SJSA1 (cell line): ENCODE data around the gene HIPK4. TPM values are rescaled to one million over a fixed set of nuclear protein-coding genes. Genes with fewer than 3 reads are reported as not detected.
"Not testable (repeated sequence)": the region's sequence is repeated elsewhere in the genome, so short reads cannot be mapped to it uniquely, and the experiment has no call there.

Source experiments
- DNase-seq, 2 experiments: peaks; one replicate each; pipeline ENCODE4 v3.0.0-alpha.2; 2015 to 2020; ENCODE audit warnings: low spot score in 2 of 2, low read depth in 1 of 2
- H3K27ac ChIP-seq: fragments of 250-450 bp; sonication (Bioruptor Pico); 2 replicates; pipeline ENCODE4 v1.5.1; 2020; ENCODE audit warnings: mild to moderate bottlenecking, moderate library complexity
- H3K27me3 ChIP-seq: fragments of 250-450 bp; sonication (Bioruptor Pico); replicated peaks from 2 replicates; pipeline ENCODE4 v1.5.1; 2020; ENCODE audit warnings: mild to moderate bottlenecking, moderate library complexity
- H3K36me3 ChIP-seq: fragments of 250-450 bp; sonication (Bioruptor Pico); 2 replicates; pipeline ENCODE4 v1.5.1; 2020; ENCODE audit warnings: mild to moderate bottlenecking
- H3K4me1 ChIP-seq: fragments of 250-450 bp; sonication (Bioruptor Pico); replicated peaks from 2 replicates; pipeline ENCODE4 v1.6.1; 2021; ENCODE audit warnings: mild to moderate bottlenecking
- H3K4me3 ChIP-seq: fragments of 250-450 bp; sonication (Bioruptor Pico); 2 replicates; pipeline ENCODE4 v1.5.1; 2020; ENCODE audit warnings: mild to moderate bottlenecking
- H3K9me3 ChIP-seq: fragments of 250-450 bp; sonication (Bioruptor Pico); replicated peaks from 2 replicates; pipeline ENCODE4 v1.5.1; 2020; ENCODE audit warnings: mild to moderate bottlenecking
- total RNA-seq: library from RNA; depleted of rRNA; stranded (reverse); fragments of >200 nt; shearing (Covaris generic); gene quantifications from 2 replicates; pipeline ENCODE4 v1.2.3, GENCODE V29; 2014

Gene HIPK4
- total RNA-seq, 1 experiment from 2014 or later = 0.08 TPM

DNA sequence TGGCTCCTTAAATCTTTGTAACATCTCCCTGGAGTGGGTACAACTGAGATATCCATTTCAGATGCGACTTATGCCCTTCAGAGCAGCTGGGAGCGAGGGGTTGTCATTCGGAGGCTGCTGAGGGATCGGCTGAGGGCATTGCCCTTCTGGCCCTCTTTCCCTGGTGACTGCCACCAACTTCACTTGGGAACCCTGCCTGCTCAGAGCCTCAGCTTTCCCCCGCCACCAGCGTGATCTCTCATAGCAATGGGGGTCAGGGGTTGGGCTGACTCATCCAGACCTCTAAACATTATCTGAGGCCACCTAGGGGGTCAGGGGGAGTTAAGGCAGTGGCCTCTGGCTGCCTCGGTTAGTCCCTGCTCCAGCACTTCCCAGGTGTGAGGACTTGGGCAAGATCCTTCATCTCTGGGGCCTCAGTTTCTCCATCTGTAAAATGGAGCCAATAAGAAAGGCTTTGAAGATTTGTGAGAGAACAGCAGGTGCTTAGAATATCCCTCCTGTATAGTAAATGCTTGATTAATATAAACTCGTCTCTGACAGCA, 22.0 kb upstream of the HIPK4 start:
- H3K27ac ChIP-seq = no peak overlapping the region
- H3K27me3 ChIP-seq = no peaks in the 10 kb centered on the region
- H3K36me3 ChIP-seq = no peaks in the 10 kb centered on the region
- DNase-seq = no peak
- no peak overlapping the region for H3K4me3 ChIP-seq
- H3K9me3 ChIP-seq = no peaks in the 10 kb centered on the region
- H3K4me1 ChIP-seq = peaks cover 11% of the 10 kb centered on the region

DNA sequence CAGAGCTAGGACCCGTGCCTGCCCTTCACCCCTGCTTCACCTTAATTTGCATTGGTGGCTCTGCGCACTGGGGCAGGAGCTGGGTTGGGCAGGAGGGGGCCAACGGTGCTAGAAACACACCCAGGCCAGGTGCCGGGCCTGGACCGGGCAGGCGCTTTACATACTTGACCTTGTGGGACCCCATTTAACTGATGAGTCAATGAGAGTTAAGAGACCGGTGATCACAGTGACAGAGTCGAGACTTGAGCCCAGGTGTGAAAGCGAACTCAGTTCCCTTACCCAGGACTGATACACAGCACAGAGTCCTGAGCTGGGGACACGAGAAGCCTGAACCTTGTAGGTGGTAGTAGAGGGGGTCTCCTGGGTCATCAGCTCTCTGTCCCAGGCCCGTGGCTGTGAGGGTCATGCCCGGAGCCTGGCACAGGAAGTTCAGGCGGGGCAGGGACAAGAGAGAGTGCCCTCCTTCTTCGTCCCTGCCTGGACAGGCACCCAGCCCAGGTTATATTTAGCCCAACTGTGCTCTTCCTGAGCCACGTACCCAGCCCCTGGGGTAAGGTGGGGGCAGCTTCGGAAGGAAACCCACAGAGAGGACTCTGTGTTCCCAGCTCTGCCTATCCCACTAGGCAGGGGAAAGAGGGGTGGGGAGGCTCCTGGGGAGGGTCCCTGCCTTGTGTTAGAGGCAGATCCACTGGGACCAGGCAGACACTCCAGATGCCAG, 21.3 kb upstream of the HIPK4 start:
- peaks cover 6% of the 10 kb centered on the region for H3K4me1 ChIP-seq
- no peaks in the 10 kb centered on the region for H3K27me3 ChIP-seq
- H3K9me3 ChIP-seq = no peaks in the 10 kb centered on the region
- no peak overlapping the region for H3K4me3 ChIP-seq
- no peaks in the 10 kb centered on the region for H3K36me3 ChIP-seq
- no peak overlapping the region for H3K27ac ChIP-seq
- DNase-seq = no peak

DNA sequence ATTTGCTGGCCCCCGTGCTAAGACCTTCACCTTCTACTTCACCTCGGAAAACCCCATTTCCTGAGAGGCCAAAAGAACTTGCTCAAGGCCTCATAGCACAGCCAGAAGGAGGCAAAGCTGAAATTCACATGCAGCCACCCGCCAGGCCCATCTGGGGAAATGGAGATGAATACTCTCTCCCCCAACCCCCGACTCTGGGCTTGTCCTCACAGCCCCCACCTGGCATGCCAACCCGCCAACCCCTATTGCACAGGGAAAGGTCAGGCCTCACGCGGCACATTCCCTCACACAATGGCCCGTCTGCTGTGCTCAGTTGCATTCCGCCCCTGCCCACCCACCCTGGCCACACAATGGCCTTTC, 20.0 kb upstream of the HIPK4 start:
- Histone ChIP-seq H3K4me3 (no peak overlapping the region), H3K27ac (no peak overlapping the region), H3K4me1 (peaks cover 5% of the 10 kb centered on the region), H3K36me3 (no peaks in the 10 kb centered on the region), H3K9me3 (no peaks in the 10 kb centered on the region), H3K27me3 (no peaks in the 10 kb centered on the region)
- DNase-seq = no peak

DNA sequence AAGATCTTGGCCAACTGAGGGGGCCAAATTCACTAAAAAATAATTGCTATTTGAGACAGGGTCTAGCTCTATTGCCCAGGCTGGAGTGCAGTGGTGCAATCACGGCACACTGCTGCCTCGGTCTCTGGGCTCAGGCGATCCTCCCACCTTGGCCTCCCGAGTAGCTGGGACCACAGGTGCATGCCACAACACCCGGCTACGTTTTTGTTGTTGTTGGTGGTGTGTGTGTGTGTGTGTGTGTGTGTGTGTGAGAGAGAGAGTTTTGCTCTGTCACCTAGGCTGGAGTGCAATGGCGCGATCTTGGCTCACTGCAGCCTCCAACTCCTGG, 18.6 kb upstream of the HIPK4 start:
- not testable (repeated sequence) for DNase-seq, H3K4me3 ChIP-seq, H3K9me3 ChIP-seq, H3K4me1 ChIP-seq, H3K36me3 ChIP-seq, H3K27ac ChIP-seq, H3K27me3 ChIP-seq

DNA sequence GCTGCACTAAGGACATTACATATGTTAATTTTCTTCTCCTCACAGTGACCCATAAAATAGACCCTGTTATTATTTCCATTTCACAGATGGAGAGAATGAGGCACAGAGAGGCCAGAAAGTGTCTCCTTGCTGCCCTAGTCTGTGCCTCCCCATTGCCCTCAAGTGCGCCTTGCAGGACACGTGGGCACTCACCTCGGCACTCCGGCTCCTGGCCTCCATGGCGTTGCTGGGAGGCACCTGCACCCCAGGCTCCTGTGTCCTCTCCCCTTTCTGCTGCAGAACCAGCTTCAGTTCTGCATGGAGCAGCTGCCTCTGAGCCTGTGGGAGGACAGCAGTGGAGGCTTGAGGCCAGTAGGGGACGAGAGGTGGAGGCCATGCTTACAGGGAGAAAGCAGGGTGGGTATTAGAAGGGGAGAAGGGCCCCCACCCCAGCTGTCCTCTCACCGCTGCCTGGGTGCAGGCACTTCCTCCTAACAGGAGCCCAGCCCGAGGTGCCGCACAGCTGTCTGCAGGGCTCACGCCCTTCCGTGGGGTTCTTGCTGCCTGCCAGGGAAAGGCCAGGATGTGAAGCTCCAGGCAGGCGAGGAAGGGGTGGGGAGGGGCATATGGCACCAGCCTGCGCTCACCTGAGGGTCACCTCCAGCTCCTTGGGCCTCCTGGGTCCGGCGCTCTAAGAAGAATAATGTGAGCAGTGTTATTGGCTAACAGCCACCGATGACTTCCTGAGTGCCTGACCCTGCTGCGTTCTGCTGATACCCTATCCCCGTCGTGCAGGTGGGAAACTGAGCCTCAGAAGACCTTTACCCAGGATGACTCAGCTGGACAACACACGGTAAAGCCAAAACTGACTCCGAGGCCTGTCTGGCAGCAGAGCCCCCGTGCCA, 18.0 kb upstream of the HIPK4 start:
- no peak overlapping the region for H3K4me3 ChIP-seq
- H3K4me1 ChIP-seq = peaks cover 4% of the 10 kb centered on the region
- no peaks in the 10 kb centered on the region for H3K36me3 ChIP-seq
- no peaks in the 10 kb centered on the region for H3K27me3 ChIP-seq
- H3K27ac ChIP-seq = no peak overlapping the region
- no peak for DNase-seq
- H3K9me3 ChIP-seq = no peaks in the 10 kb centered on the region

DNA sequence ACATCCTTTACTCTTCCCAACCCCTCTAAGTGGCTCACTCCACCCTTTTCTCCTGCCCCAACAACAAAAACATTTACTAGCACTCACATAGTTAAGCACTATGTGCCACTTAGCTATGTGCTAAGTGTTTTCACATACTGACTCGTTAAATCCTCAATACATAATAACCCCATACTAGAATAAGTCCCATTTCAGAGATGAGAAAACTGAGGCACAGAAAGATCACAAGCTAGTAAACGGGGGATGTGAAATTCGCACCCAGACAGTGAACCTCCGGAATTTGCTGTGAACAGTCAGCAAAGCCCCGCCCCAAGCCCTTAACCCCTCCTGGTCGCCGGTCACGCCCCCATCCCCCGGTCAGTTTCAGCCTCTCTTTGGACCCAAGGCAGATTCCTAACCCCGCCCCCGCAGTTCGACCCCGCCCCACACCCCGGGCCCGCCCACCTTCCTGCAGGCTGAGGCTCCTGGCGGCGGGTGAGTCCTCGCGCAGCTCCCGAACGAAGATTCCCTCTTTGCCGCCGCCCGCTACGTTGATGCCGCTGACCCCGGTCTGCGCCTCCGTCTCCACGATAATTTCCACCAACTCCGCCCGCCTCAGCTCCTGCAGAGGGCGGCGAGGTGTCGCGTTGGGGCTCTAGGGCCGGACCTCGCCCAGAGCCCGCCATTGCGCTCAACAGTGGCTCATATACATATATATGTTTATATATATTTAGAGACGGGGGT, 13.4 kb upstream of the HIPK4 start:
- peak overlapping the region; percentile 42 for H3K4me3 ChIP-seq
- H3K9me3 ChIP-seq = no peaks in the 10 kb centered on the region
- DNase-seq = peak; percentile 69 to 97
- H3K27ac ChIP-seq = no peak overlapping the region
- peaks cover 6% of the 10 kb centered on the region for H3K4me1 ChIP-seq
- no peaks in the 10 kb centered on the region for H3K27me3 ChIP-seq
- no peaks in the 10 kb centered on the region for H3K36me3 ChIP-seq

DNA sequence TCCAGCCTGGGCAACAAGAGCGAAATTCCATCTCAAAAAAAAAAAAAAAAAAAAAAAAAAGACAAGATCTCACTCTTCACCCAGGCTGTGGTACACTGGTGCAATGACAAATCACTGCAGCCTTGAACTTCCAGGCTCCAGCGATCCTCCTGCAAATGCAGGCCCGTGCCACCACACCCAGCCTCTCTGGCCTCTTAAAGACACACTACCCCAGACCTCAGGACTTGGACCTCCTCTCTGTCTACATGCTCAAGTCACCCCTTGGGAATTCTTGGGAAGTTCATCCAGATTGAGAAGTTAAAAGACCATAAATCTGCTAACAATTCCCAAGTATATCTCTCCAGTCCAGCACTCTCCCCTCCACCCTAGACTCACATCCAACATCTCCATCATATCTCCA, 10.6 kb upstream of the HIPK4 start:
- Histone ChIP-seq H3K4me1 (peaks cover 6% of the 10 kb centered on the region), H3K27ac (no peak overlapping the region), H3K9me3 (no peaks in the 10 kb centered on the region), H3K36me3 (no peaks in the 10 kb centered on the region), H3K4me3 (no peak overlapping the region), H3K27me3 (no peaks in the 10 kb centered on the region)
- no peak for DNase-seq

DNA sequence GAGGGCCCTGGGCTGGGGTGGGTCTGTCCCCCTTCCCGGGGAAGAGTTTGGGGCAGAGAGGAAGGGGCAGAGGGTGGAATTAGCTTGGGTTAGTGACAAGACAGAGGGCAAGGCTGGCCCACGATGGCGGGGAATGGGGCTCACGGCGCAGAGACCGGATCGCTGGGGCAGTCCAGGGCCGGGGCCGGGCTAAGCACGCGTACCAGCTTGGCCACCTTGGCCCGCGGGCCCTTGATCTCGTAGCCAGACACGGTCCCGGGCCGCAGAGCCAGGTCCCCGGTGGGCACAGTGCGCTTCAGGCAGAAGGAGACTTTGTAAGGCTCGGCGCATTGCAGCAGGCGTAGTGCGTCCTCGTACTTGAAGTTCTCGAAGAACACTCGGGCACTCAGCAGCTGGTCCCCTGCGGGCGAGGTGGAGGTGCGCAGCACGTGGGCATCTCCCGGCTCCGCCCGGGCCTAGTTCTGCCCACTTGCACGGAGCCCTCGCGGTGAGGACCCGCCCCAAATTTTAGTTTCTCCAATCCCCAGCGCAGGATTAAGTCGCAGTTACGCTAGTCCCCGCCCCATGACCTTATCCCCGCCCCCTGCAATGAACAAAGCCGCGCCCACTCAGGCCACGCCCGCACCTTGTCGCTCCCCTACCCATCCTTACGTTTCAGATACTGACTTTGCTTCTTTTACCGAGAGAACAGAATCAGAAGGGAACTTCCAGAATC, 8.6 kb upstream of the HIPK4 start:
- DNase-seq = no peak
- Histone ChIP-seq H3K9me3 (no peaks in the 10 kb centered on the region), H3K4me1 (peaks cover 6% of the 10 kb centered on the region), H3K4me3 (no peak overlapping the region), H3K36me3 (no peaks in the 10 kb centered on the region), H3K27ac (no peak overlapping the region), H3K27me3 (no peaks in the 10 kb centered on the region)

DNA sequence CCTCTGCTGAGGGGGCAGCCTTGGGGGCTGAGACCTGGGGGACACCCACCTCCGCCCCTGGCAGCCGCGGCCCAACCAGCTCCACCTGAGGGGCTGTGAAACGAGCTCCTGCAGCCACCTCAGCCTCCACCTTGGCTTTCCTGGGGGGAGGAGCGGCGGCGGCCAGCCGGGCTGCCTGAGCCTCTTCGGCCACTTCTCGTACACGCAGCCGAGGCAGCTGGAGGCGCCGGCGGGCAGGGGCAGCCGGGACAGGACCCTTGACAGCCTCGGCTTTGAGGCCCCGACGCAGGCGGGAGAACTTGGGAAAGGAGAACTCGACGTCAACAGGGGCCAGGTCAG, 7.6 kb upstream of the HIPK4 start:
- H3K9me3 ChIP-seq = no peaks in the 10 kb centered on the region
- H3K4me1 ChIP-seq = no peaks in the 10 kb centered on the region
- DNase-seq = no peak
- no peak overlapping the region for H3K27ac ChIP-seq
- no peaks in the 10 kb centered on the region for H3K27me3 ChIP-seq
- H3K36me3 ChIP-seq = no peaks in the 10 kb centered on the region
- no peak overlapping the region for H3K4me3 ChIP-seq

DNA sequence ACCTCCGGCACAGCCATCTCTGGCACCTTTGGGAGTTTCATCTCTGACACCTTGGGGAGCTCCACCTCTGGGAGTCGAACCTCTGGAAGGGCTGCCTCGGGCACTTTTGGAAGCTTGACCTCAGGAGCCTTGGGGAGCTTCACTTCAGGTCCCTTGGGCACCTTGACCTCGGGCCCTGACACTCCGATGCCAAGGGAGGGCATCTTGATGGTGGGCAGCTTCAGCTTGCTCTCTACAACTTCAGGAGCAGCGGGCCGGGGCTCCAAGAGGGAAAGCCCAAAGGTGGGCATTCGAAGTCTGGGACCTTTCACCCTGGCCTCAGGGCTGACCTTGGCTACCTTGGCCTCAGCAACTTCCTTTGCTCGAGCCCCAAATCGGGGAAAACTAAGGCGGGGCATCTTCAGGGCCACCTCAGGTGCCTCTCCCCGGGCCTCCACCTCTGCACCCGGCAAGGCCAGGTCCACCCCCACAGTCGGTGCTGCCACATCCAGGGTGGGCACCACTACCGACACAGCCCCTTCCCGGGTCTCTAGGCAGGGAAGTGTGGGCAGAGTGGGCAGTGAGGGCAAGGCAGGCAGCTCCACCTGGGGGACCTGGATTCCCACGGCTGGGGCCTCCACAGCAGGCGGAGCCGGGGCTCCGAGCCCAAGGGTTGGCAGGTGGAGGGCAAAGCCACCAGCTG, 7.0 kb upstream of the HIPK4 start:
- Histone ChIP-seq H3K36me3 (no peaks in the 10 kb centered on the region), H3K4me1 (no peaks in the 10 kb centered on the region), H3K9me3 (no peaks in the 10 kb centered on the region), H3K27me3 (no peaks in the 10 kb centered on the region), H3K27ac (no peak overlapping the region), H3K4me3 (no peak overlapping the region)
- DNase-seq = no peak

DNA sequence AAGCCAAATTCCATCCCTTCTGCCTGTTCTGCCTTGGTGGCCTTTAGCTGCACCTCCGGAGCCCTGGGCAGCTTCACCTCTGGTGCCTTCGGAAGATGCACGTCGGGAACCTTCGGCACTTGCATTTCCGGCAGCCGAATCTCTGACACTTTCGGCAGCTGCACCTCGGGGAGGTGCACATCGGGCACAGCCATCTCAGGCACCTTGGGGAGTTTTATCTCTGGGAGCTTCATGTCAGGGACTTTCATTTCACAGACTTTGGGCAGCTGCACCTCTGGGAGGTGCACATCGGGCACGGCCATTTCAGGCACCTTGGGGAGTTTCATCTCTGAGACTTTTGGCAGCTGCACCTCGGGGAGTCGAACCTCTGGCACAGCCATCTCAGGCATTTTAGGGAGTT, 6.0 kb upstream of the HIPK4 start:
- H3K9me3 ChIP-seq = no peaks in the 10 kb centered on the region
- H3K4me1 ChIP-seq = no peaks in the 10 kb centered on the region
- no peak for DNase-seq
- no peaks in the 10 kb centered on the region for H3K27me3 ChIP-seq
- no peak overlapping the region for H3K4me3 ChIP-seq
- H3K36me3 ChIP-seq = no peaks in the 10 kb centered on the region
- no peak overlapping the region for H3K27ac ChIP-seq

DNA sequence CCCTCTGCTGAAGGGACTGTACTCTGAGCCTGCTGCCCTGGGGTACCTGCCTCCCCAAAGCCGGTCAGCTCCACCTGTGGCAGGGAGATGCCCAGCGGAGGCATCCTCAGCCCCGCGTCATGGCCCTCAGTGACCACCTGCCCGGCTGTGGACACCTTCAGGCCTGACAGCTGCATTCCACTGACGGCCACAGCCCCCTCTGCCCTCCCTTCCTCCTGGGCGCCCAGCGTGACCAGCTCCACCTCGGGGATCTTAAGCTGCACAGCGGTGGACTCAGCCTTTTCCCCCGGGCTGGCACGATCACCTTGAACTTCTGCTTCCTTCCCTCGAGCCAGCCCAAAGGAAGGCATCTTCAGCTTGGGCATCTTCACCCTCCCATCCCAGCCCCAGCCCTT, 4.8 kb upstream of the HIPK4 start:
- Histone ChIP-seq H3K4me3 (no peak overlapping the region), H3K4me1 (no peaks in the 10 kb centered on the region), H3K36me3 (no peaks in the 10 kb centered on the region), H3K27me3 (no peaks in the 10 kb centered on the region), H3K9me3 (no peaks in the 10 kb centered on the region), H3K27ac (no peak overlapping the region)
- no peak for DNase-seq
